ENCODE measurements around the gene FKBP15.
A peak's percentile ranks its signal among the peaks of the same experiment; 100 is the strongest.

Gene FKBP15

DNA sequence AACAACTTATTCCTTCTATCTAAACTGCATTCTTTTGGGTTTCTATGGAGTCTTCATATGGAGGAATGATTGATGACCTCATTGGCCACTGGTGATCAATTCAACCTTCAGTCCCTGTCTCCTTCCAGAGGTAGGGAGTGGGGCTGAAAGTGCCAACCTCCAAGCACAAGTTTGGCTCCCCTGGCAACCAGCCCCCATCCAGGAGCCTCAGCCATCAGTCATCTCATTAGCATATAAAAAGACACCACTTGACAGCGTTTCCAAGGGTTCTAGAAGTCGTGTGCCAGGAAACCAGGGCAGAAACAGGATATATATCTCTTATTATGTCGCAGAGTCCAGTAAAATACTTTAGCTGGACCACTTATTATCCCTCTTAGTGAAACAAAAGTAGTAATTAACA is 60.5 kb downstream of the FKBP15 start:
- Histone ChIP-seq H3K27me3 (replicated peaks) (no peaks in the 10 kb centered on the region), H3K36me3 (replicated peaks) (peaks cover 35% of the 10 kb centered on the region), H3K27ac (no peak overlapping the region), H3K4me3 (ENCODE audit: low read depth, low read length) (no peak overlapping the region)
- TF ChIP-seq, protein P1, sequence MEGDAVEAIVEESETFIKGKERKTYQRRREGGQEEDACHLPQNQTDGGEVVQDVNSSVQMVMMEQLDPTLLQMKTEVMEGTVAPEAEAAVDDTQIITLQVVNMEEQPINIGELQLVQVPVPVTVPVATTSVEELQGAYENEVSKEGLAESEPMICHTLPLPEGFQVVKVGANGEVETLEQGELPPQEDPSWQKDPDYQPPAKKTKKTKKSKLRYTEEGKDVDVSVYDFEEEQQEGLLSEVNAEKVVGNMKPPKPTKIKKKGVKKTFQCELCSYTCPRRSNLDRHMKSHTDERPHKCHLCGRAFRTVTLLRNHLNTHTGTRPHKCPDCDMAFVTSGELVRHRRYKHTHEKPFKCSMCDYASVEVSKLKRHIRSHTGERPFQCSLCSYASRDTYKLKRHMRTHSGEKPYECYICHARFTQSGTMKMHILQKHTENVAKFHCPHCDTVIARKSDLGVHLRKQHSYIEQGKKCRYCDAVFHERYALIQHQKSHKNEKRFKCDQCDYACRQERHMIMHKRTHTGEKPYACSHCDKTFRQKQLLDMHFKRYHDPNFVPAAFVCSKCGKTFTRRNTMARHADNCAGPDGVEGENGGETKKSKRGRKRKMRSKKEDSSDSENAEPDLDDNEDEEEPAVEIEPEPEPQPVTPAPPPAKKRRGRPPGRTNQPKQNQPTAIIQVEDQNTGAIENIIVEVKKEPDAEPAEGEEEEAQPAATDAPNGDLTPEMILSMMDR (IDR thresholded peaks at IDR 0.05; ENCODE audit: low read depth, low read length, missing control alignments) = no peak
- in situ Hi-C loops (cut with HindIII; ENCODE audit: low pct_ligation_motif_present, low sequenced_read_pairs) = no loop called here
- DNase-seq = no peak

GRCh38 chr9:113158446-113158845 is 62.6 kb downstream of the FKBP15 start:
- TF ChIP-seq, protein P1 (IDR thresholded peaks at IDR 0.05; ENCODE audit: low read depth, low read length, missing control alignments) = no peak
- in situ Hi-C loops (cut with HindIII; ENCODE audit: low pct_ligation_motif_present, low sequenced_read_pairs) = no loop called here

GRCh38 chr9:113156880-113157279 is 64.2 kb downstream of the FKBP15 start:
- no peak for DNase-seq
- H3K27me3 ChIP-seq (replicated peaks) = no peaks in the 10 kb centered on the region
- in situ Hi-C loops (cut with HindIII; ENCODE audit: low pct_ligation_motif_present, low sequenced_read_pairs) = no loop called here
- peaks cover 17% of the 10 kb centered on the region for H3K36me3 ChIP-seq (replicated peaks)
- no peak overlapping the region for H3K27ac ChIP-seq
- no peak overlapping the region for H3K4me3 ChIP-seq (ENCODE audit: low read depth, low read length)
- TF ChIP-seq, protein P1 (IDR thresholded peaks at IDR 0.05; ENCODE audit: low read depth, low read length, missing control alignments) = no peak

More at GRCh38 chr9:113158446-113158845, 62.6 kb downstream of the FKBP15 start:
- H3K27me3 ChIP-seq (replicated peaks) = no peaks in the 10 kb centered on the region
- no peak overlapping the region for H3K4me3 ChIP-seq (ENCODE audit: low read depth, low read length)
- no peak for DNase-seq
- no peak overlapping the region for H3K27ac ChIP-seq
- H3K36me3 ChIP-seq (replicated peaks) = peaks cover 27% of the 10 kb centered on the region

DNA sequence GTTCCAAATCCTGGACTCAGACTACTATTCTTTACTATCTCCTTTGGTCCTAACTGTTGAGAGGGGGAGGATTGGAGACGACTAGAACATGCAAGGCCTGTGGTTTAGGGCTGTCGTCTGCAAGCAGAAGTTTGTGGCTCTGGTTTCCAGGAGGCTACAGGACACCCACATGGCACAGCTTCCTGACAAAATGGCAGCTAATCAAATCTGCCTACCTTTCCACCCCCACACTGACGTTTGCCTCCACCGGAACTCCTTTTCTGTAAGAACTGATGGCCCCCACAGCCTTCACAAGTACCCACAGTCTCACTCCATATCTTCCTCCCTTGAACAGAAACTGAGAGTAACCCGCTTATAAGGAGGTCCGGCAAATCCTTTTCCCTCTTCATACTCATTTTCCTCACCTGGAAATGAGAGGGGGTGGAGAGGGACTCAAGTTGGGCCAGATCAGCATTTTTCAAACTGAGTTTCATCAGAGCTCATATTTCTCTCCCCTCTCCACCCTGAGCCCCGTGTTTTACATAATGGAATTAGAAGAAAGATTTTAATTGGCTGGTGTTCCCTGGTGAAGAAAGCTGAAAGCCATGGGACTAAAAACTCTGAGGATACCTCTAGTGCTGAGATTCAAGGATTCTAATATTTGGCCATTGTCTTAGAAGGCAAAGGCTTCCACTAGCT is 65.0 kb downstream of the FKBP15 start:
- in situ Hi-C loops (cut with HindIII; ENCODE audit: low pct_ligation_motif_present, low sequenced_read_pairs) = no loop called here
- no peaks in the 10 kb centered on the region for H3K27me3 ChIP-seq (replicated peaks)
- no peak for DNase-seq
- H3K4me3 ChIP-seq (ENCODE audit: low read depth, low read length) = no peak overlapping the region
- no peak overlapping the region for H3K27ac ChIP-seq
- TF ChIP-seq, protein P1 (IDR thresholded peaks at IDR 0.05; ENCODE audit: low read depth, low read length, missing control alignments) = no peak
- peaks cover 10% of the 10 kb centered on the region for H3K36me3 ChIP-seq (replicated peaks)

DNA sequence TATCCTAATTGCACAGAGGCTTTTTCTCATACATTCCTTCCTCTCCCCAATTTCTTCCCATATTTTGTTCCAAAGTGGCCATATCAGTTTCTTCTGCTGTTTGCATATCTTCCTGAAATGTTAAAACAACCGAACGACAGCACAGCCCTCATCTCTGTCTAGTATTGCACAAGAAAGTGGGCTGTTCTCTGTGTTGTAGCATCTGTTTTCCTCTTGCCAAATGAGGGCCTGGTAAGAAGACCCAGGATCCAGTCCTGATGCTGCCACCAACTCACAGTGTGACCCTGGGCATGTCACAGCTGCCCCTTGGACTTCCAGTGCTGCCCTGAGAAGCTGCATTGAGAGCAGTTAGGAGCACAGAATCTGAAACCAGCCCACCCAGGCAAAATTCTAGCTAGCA is 66.1 kb downstream of the FKBP15 start:
- Histone ChIP-seq H3K27me3 (replicated peaks) (no peaks in the 10 kb centered on the region), H3K4me3 (ENCODE audit: low read depth, low read length) (no peak overlapping the region), H3K27ac (no peak overlapping the region), H3K36me3 (replicated peaks) (peaks cover 6% of the 10 kb centered on the region)
- TF ChIP-seq, protein P1 (IDR thresholded peaks at IDR 0.05; ENCODE audit: low read depth, low read length, missing control alignments) = no peak
- DNase-seq = no peak
- in situ Hi-C loops (cut with HindIII; ENCODE audit: low pct_ligation_motif_present, low sequenced_read_pairs) = no loop called here

GRCh38 chr9:113154471-113154870 is 66.6 kb downstream of the FKBP15 start:
- DNase-seq = peak; percentile 61
- in situ Hi-C loops (cut with HindIII; ENCODE audit: low pct_ligation_motif_present, low sequenced_read_pairs) = no loop called here
- Histone ChIP-seq H3K27me3 (replicated peaks) (no peaks in the 10 kb centered on the region), H3K4me3 (ENCODE audit: low read depth, low read length) (no peak overlapping the region), H3K27ac (no peak overlapping the region), H3K36me3 (replicated peaks) (peaks cover 6% of the 10 kb centered on the region)
- TF ChIP-seq, protein P1 (IDR thresholded peaks at IDR 0.05; ENCODE audit: low read depth, low read length, missing control alignments) = no peak

Measured in brain microvascular endothelial cell (primary cell).